Cardiac septum (tissue), 1 donor: Measurements from ENCODE around the gene AS3MT. TPM values are rescaled to one million over a fixed set of nuclear protein-coding genes. Genes with fewer than 3 reads are reported as not detected.
"Not testable (repeated sequence)": the region's sequence is repeated elsewhere in the genome, so short reads cannot be mapped to it uniquely, and the experiment has no call there.

Experiments used
- DNase-seq: peaks from one replicate; pipeline ENCODE4 v3.0.0-alpha.2; 2020; ENCODE audit warnings: low spot score
- intact Hi-C: fragments of 100-400 bp; cut with DNase I; formaldehyde crosslinking; loops from one replicate; pipeline ENCODE4 v1.14.0; 2022
- long read RNA-seq: library from polyadenylated mRNA; unstranded; transcript quantifications from one replicate; pipeline ENCODE4 v2.0.0, GENCODE V29; 2021
- total RNA-seq: library from RNA; stranded (reverse); fragmentation: NEBNext Ultra II Directional; extraction: Animal tissue kit (Norgen Biotek cat#: 25700); gene quantifications from one replicate; pipeline ENCODE4 v1.2.1, GENCODE V29; 2021
- donor health status: DM: no; HTN: no; CAD: no.

Gene AS3MT, protein sequence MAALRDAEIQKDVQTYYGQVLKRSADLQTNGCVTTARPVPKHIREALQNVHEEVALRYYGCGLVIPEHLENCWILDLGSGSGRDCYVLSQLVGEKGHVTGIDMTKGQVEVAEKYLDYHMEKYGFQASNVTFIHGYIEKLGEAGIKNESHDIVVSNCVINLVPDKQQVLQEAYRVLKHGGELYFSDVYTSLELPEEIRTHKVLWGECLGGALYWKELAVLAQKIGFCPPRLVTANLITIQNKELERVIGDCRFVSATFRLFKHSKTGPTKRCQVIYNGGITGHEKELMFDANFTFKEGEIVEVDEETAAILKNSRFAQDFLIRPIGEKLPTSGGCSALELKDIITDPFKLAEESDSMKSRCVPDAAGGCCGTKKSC
- 7.2 TPM for total RNA-seq
- long read RNA-seq, partial matches to known transcripts: 0 of 4 reads
- long read RNA-seq, other reads (novel, unspliced or antisense): 3 of 4 reads

DNA sequence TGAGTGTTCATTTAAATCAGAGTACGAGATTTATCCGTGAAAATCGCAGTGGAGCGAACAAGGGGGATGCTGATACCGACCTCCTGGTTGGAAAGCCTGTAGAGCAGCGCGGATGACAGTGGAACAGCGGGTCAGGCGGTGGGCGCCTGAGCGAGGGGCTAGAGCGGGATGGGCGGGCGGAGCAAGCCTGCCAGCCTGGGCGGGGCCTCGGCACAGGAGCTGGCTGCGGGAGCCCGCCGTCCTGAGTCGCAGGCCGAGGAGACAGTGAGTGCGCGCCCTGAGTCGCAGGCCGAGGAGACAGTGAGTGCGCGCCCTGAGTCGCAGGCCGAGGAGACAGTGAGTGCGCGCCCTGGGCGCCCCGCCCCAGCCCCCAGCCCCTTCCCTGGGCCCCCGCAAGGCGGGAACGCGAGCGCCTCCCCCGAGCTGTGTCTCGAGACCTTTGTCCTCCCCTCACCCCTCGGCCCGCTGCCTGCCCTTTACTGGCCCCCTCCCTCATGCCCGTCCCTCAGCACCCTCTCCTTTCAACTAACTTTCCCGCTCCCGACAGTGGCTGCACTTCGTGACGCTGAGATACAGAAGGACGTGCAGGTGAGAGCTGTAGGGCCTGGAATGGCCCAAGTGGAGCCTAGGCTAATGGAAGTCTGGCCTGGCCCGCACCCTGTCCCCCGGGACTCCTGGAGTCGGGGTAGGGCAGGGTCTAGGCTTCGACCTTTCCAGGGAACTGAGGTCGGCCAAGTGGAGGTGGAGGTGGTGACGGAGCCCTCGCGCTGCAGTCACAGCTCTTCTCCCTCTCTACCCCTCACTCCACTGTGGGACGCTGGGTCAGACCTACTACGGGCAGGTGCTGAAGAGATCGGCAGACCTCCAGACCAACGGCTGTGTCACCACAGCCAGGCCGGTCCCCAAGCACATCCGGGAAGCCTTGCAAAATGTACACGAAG lies at the start of gene AS3MT:
Gene AS3MT, plus strand, starts transcription at position 213 of the 941 bp plus-strand sequence. Its CDS starts 123 bp downstream, at position 336.
- DNase-seq: no peak
- intact Hi-C loops: no loop called here

DNA sequence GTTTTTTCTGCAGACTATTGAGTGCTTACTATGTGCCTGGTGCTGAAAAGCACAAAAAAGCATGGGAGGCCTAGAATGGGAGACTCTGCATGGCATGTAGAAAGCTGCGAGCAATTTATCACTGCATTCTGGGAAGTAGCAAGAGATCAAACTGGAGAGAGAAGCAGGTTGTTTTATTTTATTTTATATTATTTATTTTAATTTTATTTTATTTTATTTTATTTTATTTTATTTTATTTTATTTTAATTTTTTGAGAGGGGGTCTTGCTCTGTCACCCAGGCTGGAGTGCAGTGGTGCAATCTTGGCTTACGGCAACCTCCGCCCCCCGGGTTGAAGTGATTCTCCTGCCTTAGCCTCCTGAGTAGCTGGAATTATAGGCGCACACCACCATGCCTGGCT lies 49.3 kb upstream of the AS3MT start:
- intact Hi-C loops, DNase-seq: not testable (repeated sequence)

DNA sequence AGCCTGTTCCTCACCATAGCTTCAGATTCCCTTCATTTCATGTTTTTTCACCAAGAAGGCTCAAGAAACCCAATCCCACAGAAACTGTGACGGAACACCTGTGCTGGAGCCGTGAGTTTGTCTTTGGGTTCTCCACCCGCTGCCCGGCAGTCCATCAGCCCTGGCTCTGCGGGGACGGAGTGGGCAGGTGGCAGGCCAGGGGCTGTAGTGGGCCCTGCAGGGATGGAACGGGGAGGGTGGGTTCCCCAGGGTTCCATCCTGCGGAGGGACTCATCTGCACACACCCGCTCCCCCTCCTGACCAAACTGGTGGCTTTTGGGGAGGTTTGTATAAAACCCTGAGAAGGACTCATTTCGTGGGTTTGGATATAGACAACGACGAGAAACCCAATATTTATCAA lies 47.0 kb upstream of the AS3MT start:
- no peak for DNase-seq
- intact Hi-C loops: no loop called here

DNA sequence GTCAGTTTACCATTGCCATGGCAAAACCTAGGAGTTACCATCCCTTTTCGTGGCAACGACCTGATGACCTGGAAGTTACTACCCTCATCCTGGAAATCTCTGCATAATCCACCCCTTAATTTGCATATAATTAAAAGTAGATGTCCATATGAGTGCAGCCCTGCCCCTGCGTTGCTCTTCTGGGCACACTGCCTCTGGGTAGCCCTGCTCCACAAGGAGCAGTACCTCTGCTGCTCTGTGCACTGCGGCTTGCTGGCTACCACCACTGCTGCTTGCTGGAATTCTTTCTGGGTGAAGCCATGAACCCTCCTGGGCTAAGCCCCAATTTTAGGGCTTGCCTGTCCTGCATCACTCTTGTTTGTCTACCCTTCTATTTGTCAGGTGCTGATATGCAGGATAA lies 44.6 kb upstream of the AS3MT start:
- DNase-seq: no peak
- intact Hi-C loops: loop anchor here (5.0 kb wide), 1 partner anchor 513 kb away; no protein-coding TSS in a partner anchor

DNA sequence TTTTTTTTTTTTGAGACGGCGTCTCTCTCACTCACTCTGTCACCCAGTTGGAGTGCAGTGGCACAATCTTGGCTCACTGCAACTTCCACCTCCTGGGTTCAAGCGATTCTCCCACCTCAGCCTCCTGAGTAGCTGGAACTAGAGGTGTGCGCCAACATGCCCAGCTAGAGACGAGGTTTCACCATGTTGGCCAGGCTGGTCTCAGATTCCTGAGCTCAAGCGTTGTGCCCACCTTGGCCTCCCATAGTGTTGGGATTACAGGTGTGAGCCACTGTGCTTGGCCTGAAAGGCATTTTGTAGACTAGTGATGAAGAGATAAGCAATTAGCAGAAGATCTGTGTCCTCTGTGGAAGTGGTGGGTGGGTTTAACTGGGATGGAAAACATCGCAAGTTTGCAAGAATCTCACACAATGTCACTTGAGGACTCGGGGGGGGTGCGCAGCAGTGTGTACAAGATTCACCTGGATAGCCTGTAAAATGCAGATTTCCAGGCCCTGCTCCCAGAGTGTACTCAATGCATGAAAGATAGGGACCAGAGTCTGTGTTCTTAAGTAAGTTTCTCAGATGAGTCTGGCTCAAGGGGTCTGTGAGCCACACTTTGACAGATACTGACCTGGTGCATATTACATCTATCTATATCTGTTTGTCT lies 43.0 kb upstream of the AS3MT start:
- intact Hi-C loops: loop anchor here (5.0 kb wide), 1 partner anchor 511 kb away; no protein-coding TSS in a partner anchor
- no peak for DNase-seq

DNA sequence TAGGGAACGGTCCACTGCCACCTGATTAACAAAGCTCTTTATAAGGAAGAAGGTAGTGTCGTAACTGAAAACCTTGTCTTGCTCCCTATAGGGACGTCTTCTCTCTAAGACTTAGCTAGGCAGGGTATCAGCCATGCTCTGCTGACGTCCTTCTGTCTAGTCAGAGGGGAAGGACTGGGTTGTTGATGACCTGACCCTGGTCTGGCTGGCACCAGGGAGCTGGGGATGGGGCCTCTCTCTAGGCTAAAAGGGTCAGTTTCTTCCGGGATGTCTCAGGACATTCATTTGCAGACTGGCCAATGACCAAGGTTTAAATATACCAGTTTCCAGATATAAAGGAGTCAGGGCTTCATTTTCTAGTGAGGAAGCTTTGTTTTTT lies 41.7 kb upstream of the AS3MT start:
- DNase-seq: no peak
- intact Hi-C loops: loop anchor here (5.0 kb wide), 1 partner anchor 510 kb away; no protein-coding TSS in a partner anchor

DNA sequence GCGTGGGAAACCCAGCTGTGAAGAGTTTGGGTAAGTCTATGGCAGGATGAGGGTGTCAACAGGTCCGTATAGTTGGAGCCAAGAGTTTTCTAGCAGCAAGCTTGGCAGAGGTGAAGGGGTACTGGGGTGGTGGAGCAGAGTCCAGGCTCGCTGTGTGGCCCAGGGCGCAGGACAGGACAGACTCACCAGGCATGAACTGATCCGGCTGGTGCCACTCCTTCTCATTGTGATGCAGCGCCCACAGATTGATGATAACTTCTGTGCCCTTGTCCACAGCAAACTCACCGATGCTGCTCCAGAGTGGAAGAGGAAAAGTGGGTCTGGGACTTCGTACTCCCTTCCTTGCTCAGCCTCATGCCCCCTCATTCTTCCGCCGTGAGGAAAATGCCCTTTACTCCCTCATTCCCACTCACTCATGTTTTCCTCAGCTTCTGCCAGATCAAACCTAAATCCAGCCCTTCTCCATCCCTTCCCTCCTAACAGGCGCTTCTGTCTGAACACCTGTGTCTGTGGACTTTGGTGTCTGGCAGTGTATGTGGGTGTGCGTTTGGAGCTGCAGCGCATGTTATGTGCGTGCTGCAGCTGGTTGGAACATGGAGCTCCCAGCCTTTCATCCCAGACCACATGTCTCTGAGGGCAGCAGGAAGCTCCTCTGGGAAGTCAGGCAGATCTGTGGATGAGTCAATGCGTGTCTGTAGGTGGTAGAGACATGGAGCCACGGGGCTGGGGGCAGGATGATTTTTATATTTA lies 37.8 kb upstream of the AS3MT start:
- DNase-seq: no peak
- intact Hi-C loops: loop anchor here (5.0 to 10.0 kb wide), 2 partner anchors 233 to 411 kb away; no protein-coding TSS in a partner anchor

DNA sequence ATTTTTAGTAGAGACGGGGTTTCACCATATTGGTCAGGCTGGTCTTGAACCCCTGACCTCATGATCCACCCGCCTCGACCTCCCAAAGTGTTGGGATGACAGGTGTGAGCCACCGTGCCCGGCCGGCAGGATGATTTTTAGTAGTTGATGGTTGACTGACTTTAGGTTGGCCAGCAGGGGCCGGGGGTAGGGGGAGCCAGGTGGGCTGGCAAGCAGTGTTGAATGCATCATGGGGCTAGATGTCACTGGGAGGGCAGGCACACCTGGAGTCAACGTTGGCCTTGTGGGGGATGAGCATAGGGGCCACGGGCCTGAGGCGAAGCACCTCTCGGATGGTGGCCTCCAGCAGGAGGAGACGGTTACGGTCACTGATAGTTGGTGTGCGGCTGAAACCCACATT lies 37.0 kb upstream of the AS3MT start:
- intact Hi-C loops: loop anchor here (5.0 to 10.0 kb wide), 2 partner anchors 233 to 410 kb away; no protein-coding TSS in a partner anchor
- no peak for DNase-seq

DNA sequence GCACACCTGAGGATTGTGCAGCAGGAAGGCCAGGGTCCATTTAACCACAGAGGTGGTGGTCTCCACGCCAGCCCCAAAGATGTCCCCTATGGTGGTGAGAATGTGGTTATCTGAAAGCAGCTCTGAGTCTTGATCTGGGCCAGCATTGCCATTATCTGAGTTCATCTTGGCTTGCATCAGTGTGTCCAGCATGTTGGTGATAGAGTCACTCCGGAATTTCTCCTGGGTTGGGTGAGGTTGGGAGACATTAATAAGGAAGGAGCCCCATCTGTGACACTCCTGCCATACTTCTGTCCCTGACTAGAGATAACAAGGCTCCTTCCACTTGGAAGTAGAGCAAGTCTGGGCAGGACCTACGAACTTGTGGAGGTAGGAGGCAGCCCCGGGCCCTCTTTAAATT lies 36.3 kb upstream of the AS3MT start:
- no peak for DNase-seq
- intact Hi-C loops: loop anchor here (5.0 to 10.0 kb wide), 2 partner anchors 232 to 409 kb away; no protein-coding TSS in a partner anchor

DNA sequence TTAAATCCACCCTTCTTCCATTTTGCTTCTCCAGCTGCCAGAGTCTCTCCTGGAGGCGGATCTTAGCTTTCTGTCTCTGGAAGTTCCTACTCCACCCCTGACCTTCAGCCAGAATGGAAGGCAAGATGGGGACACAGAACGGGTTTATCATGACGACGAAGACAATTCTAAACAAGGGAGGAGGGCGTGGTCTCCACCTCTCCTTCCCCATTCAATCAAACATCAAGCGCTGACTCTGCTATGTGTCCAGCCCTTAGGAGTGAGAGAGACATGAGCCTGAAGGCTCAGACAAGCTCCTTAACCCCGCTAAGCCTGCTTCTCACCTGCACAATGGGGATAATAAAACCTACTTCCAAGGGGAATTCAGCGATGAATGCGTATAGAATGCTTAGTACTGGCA lies 35.1 kb upstream of the AS3MT start:
- DNase-seq: no peak
- intact Hi-C loops: loop anchor here (2.0 to 10.0 kb wide), 3 partner anchors 67 to 408 kb away; no protein-coding TSS in a partner anchor

DNA sequence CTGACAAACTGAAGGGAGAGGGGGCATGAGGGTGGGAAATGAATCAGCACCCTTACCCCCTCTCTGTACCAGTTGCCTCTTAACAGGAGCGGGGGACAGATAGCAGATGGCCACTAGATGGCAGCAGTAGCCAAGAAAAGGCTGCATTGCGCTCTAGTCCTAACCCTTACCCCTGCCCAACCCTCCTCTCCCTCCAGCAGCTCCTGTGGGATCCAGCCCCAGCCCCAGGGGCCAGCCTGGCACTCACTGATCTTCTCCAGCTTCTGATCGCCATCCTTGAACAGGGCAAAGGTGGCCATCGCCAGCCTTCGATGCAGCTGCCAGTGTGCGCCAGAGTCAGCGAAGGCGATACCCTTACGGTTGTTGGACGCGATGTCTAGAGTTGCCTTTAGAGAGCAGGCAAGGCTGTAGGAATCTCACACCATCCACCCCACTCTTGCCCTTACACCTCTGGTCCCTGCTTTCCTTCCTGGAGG lies 34.2 kb upstream of the AS3MT start:
- peak; percentile 86 for DNase-seq
- intact Hi-C loops: loop anchor here (2.0 to 10.0 kb wide), 3 partner anchors 66 to 230 kb away; no protein-coding TSS in a partner anchor

DNA sequence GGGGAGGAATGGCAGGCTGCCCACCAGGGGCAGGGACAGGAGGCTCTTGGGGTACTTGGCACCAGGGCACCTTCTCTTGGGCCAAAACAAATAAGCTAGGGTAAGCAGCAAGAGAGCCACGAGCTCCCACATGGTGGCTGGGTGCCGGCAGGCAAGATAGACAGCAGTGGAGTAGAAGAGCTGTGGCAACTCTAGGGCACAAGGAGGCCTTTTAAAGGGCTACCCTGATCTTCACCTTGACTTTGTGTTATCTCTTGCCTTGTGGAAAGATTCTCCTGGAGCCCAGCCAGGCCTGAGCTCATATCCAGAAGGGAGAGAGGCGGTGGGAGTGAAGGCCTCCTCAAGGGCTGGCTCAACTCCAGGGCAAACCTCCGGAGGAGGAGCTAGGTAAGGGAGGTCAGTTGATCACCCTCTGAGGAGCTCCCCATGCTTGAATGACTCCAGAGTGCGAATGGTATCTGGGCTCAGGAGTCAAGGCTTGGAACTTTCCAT lies 32.0 kb upstream of the AS3MT start, which contains the start of gene CYP17A1:
Gene CYP17A1, minus strand, starts transcription at position 184 of the 492 bp plus-strand sequence. Its CDS starts 52 bp downstream, at position 132.
- no peak for DNase-seq
- intact Hi-C loops: loop anchor here (5.0 to 10.0 kb wide), 2 partner anchors 110 to 228 kb away; no protein-coding TSS in a partner anchor

DNA sequence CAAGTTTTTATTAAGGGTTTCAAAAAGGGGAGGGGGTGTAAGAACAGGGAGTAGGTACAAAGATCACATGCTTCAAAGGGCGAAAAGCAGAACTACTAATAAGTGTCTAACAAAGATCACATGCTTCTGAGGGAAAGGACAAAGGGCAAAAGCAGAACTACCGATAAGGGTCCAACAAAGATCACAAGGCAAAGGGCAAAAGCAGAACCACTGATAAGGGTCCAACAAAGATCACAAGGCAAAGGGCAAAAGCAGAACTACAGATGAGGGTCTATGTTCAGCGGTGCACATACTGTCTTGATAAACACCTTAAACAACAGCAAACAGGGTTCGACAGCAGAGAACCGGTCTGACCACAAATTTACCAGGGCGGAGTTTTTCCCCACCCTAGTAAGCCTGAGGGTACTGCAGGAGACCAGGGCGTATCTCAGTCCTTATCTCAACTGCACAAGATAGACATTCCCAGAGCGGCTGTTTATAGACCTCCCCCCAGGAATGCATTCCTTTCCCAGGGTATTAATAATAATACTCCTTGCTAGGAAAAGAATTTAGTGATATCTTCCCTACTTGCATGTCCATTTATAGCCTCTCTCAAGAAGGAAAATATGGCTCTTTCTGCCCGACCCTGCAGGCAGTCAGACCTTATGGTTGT lies 30.9 kb upstream of the AS3MT start:
- DNase-seq: not testable (repeated sequence)
- intact Hi-C loops: loop anchor here (5.0 to 10.0 kb wide), 2 partner anchors 111 to 226 kb away; no protein-coding TSS in a partner anchor

DNA sequence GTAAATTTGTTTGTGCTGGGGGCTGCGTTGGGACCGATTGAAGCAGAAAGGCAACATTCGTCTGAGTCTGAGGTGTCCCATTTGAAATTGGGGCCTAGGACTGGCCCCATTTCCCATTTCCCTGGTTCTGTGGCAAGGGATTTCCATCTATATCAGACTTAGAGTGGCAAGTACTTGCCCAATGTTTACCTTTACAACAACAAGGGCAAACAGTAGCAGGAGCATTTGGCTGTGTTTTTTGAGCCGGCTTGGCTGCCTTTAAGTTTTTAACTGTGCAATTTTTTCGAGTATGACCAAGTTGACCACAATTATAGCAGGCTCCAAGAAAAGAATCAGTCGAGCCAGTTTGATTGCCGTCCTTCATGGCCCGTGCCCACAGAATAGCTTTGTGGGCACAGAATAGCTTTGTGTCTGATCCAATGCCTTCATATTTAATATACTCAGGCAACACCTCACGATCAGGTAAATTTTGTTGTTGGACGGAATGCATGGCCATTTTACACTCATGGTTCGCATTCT lies 27.4 kb upstream of the AS3MT start:
- DNase-seq: no peak
- intact Hi-C loops: no loop called here

DNA sequence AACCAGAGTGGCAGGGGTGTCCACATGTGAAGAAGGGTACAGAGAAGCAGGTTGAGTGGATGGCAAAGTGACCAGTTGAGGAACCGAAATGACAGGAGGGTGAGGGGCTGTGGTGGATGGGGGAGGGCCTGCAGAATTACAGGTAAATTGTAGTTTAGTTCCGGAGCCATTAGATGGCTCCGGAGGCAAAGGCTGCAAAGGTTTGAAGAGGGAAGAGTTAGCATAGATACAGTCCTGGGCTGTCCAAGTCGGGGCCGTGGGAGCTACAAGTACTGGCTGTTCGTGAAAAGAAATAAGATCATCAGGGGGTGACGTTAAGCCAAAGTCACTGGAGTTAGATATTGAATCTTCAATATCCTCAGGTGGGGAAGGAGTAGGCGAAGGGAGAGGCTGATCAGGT lies 26.1 kb upstream of the AS3MT start:
- DNase-seq, intact Hi-C loops: not testable (repeated sequence)

DNA sequence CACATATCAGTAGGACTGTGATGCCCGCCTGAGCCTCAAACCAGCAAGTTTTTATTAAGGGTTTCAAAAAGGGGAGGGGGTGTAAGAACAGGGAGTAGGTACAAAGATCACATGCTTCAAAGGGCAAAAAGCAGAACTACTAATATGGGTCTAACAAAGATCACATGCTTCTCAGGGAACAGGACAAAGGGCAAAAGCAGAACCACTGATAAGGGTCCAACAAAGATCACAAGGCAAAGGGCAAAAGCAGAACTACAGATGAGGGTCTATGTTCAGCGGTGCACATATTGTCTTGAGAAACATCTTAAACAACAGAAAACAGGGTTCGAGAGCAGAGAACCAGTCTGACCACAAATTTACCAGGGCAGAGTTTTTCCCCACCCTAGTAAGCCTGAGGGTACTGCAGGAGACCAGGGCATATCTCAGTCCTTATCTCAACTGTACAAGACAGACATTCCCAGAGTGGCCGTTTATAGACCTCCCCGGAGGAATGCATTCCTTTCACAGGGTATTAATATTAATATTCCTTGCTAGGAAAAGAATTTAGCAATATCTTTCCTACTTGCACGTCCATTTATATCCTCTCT lies 25.0 kb upstream of the AS3MT start:
- intact Hi-C loops, DNase-seq: not testable (repeated sequence)

DNA sequence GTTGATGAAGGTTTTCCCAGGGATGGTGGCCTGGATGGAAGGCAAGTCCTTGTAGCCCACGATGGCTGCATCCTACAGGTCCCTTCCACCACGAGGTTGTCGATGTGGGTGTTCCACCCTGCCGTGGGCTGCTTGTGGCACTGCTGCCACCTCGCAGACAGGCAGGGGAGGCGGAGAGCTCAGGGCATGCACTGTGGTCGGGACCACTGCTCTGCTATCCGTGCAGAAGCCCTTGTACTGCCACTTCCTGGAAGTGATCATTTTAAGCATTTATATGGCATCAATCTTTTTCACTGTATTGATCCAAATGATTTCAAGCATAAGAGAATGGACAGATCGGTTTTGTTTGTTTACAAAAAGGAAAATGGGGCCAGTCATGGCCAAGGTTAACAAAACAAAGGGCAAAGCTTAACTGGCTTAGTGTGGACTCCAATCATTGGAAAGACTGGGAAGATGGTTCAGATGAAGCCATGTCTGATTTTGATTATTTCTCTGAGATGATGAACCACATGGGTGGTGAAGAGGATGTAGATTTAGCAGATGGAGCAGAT lies 23.8 kb upstream of the AS3MT start:
- intact Hi-C loops: no loop called here
- no peak for DNase-seq
